ENCODE results near the gene MAP2K4. TPM values are rescaled to one million over a fixed set of nuclear protein-coding genes. Genes with fewer than 3 reads are reported as not detected.
A peak's percentile ranks its signal among the peaks of the same experiment; 100 is the strongest.

The MAP2K4 gene
- total and polyA plus RNA-seq, 2 of the 8 experiments (the other 6 are each of a cell fraction or from before 2014, with no cell fraction given) = 14.2 to 37.3 TPM

DNA sequence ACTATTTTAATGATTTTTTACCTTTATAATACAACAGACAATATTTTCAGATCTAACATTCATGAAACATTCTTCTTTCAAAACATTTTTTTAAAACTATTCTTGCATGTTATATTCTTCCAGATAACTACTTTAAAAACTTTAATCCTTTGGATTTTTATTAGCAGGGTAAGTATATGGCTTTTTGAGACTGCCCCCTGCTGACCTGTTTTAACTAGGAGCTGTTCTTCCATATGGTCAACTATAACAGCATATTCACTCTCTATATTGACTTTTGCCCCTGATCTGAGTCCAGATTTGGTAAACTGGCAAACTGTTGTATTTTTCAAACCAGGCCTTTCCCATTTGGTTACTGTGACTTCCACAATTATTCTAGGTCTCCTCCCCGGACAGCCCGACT, 39.9 kb upstream of the MAP2K4 start:
- Histone ChIP-seq H2BK120ac (replicated peaks; ENCODE audit: low read depth, low read length) (no peak overlapping the region), H3K4me3 (ENCODE audit: extremely low read depth in 1 of 4, insufficient read depth in 2 of 4, low read depth in 3 of 4, low read length in 4 of 4) (no peak overlapping the region), H3K23me2 (ENCODE audit: low read depth, low read length) (no peaks in the 10 kb centered on the region), H3K4me1 (replicated peaks in 1 of 4; ENCODE audit: control insufficient read depth in 3 of 4, insufficient read depth in 4 of 4, low read length in 3 of 4) (no peaks in the 10 kb centered on the region; a peak in 1 of 7 replicates), H3K4me2 (ENCODE audit: insufficient read depth in 1 of 2, low read depth in 2 of 2, low read length in 2 of 2) (no peak overlapping the region), H3K4ac (replicated peaks; ENCODE audit: insufficient read length, low read depth, low read length) (no peak overlapping the region), H4K91ac (replicated peaks; ENCODE audit: insufficient read length, low read length) (no peak overlapping the region), H3K14ac (ENCODE audit: insufficient read length) (no peak overlapping the region), H3K36me3 (ENCODE audit: control insufficient read depth in 2 of 4, insufficient read depth in 4 of 4, low read length in 3 of 4) (peaks cover 0 to 27% (median 8%) of the 10 kb centered on the region in 4 experiments; a peak in 5 of 8 replicates), H3K79me2 (ENCODE audit: control insufficient read depth in 1 of 2, insufficient read depth in 2 of 2, low read length in 2 of 2) (no peaks in the 10 kb centered on the region), H3K9ac (replicated peaks in 1 of 4; ENCODE audit: extremely low read depth in 1 of 4, low read depth in 3 of 4, low read length in 3 of 4) (no peak overlapping the region), H3K79me1 (ENCODE audit: low read depth, low read length) (no peaks in the 10 kb centered on the region), H2AFZ (ENCODE audit: low read length) (no peak overlapping the region), H2BK20ac (ENCODE audit: low read length) (no peak overlapping the region), H3K27ac (ENCODE audit: low read depth, low read length) (no peak overlapping the region), H4K20me1 (replicated peaks in 1 of 2; ENCODE audit: control insufficient read depth in 1 of 2, insufficient read depth in 2 of 2, low read length in 2 of 2) (no peaks in the 10 kb centered on the region), H3K9me3 (ENCODE audit: insufficient read depth in 2 of 2, low read depth in 1 of 2, low read length in 1 of 2) (no peaks in the 10 kb centered on the region), H3K23ac (ENCODE audit: insufficient read length) (no peak overlapping the region), H3K27me3 (replicated peaks in 1 of 4; ENCODE audit: control insufficient read depth in 3 of 4, extremely low read depth in 1 of 4, insufficient read depth in 3 of 4, low read length in 3 of 4) (no peaks in the 10 kb centered on the region), H3K56ac (replicated peaks; ENCODE audit: insufficient read length, low read depth, low read length) (no peak overlapping the region), H4K8ac (ENCODE audit: extremely low read depth, insufficient read depth, low read length) (no peak overlapping the region), H2BK5ac (ENCODE audit: low read depth, low read length) (no peak overlapping the region), H3K18ac (ENCODE audit: extremely low read depth, low read length) (no peak overlapping the region), H2BK12ac (ENCODE audit: low read depth, low read length) (no peak overlapping the region), H2AK5ac (ENCODE audit: low read depth, low read length) (no peak overlapping the region), H4K5ac (ENCODE audit: insufficient read length, low read depth, low read length) (no peak overlapping the region), H2BK15ac (ENCODE audit: low read length) (no peak overlapping the region)
- WGBS, 2 experiments (ENCODE audit: extremely low coverage in 1 of 2, insufficient coverage in 1 of 2, insufficient read length in 1 of 2, insufficient replicate concordance in 2 of 2, low coverage in 1 of 2, low lambda C conversion rate in 2 of 2, missing lambda C conversion rate in 1 of 2) = 50% methylated on average over 2 of the region's 2 CpGs; no CpG with 5 or more reads in 1 of the 2 experiments
- FAIRE-seq (no peak), DNase-seq (ENCODE audit: low read depth in 1 of 2, low spot score in 2 of 2) (no peak)
- ChIA-PET CTCF (ENCODE audit: partially characterized antibody) (interaction anchor here (0.5 to 2.4 kb wide), 12 partner anchors 11 to 1241 kb away, joined by 3 to 10 read pairs (median 3); no protein-coding TSS in a partner anchor), POLR2A (ENCODE audit: partially characterized antibody) (interaction anchor here (1.8 kb wide), 1 partner anchor 16 kb away, joined by 4 read pairs; the partner anchor contains the start of gene ZNF18)
- no peak for TF ChIP-seq RAD21 (IDR thresholded peaks at IDR 0.05 in 1 of 2, conservative IDR thresholded peaks at IDR 0.05 in 1 of 2; ENCODE audit: low read depth in 2 of 2, low read length in 2 of 2)
- TF ChIP-seq, protein P1, sequence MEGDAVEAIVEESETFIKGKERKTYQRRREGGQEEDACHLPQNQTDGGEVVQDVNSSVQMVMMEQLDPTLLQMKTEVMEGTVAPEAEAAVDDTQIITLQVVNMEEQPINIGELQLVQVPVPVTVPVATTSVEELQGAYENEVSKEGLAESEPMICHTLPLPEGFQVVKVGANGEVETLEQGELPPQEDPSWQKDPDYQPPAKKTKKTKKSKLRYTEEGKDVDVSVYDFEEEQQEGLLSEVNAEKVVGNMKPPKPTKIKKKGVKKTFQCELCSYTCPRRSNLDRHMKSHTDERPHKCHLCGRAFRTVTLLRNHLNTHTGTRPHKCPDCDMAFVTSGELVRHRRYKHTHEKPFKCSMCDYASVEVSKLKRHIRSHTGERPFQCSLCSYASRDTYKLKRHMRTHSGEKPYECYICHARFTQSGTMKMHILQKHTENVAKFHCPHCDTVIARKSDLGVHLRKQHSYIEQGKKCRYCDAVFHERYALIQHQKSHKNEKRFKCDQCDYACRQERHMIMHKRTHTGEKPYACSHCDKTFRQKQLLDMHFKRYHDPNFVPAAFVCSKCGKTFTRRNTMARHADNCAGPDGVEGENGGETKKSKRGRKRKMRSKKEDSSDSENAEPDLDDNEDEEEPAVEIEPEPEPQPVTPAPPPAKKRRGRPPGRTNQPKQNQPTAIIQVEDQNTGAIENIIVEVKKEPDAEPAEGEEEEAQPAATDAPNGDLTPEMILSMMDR (IDR thresholded peaks at IDR 0.05; ENCODE audit: control extremely low read depth in 1 of 3, insufficient read depth in 1 of 3, low read depth in 1 of 3, low read length in 3 of 3) = peak in 1 of 3 experiments; percentile 2; a peak in 1 of 4 replicates
